Transverse colon (tissue), 4 donors: ENCODE measurements around the gene SEC14L2. TPM values are rescaled to one million over a fixed set of nuclear protein-coding genes. Genes with fewer than 3 reads are reported as not detected.

Experiments used
- DNase-seq: peaks from one replicate; pipeline ENCODE4 v3.0.0-alpha.2; 2019
- H3K27ac ChIP-seq, 4 donors: fragments of 200-600 bp; sonication (generic); 2 replicates each; pipeline ENCODE4 v1.5.1; 2016 to 2018; ENCODE audit warnings: inconsistent platforms in 4 of 4
- H3K27me3 ChIP-seq: fragments of 200-600 bp; sonication (generic); 2 replicates; pipeline ENCODE4 v1.5.1; 2017; ENCODE audit warnings: inconsistent platforms
- H3K36me3 ChIP-seq, 4 donors: fragments of 200-600 bp; sonication (generic); 2 replicates each; pipeline ENCODE4 v1.5.1; 2017 to 2019; ENCODE audit warnings: inconsistent platforms in 4 of 4
- H3K4me1 ChIP-seq, 4 donors: fragments of 200-600 bp; sonication (generic); 2 replicates each; pipeline ENCODE4 v1.5.1; 2017 to 2020; ENCODE audit warnings: inconsistent platforms in 4 of 4
- H3K4me3 ChIP-seq, 4 donors: fragments of 200-600 bp; sonication (generic); 1 replicate in 1 of 4; 2 replicates in 3 of 4; pipeline versions ENCODE4 v1.5.1 to v1.6.1; 2017 to 2019; ENCODE audit warnings: inconsistent platforms in 4 of 4
- H3K9me3 ChIP-seq, 2 donors: fragments of 200-600 bp; sonication (generic); 2 replicates each; pipeline ENCODE4 v1.5.1; 2017 to 2019; ENCODE audit warnings: inconsistent platforms in 2 of 2
- CTCF ChIP-seq, 5 experiments: fragments of 200-600 bp in 3 of 5; fragments of 450-650 bp in 2 of 5; sonication (generic) in 3 of 5; IDR thresholded peaks; 1 replicate in 2 of 5; 2 replicates in 3 of 5; pipeline ENCODE4 v1.5.1; 2016 to 2017; ENCODE audit warnings: antibody characterized with exemption in 5 of 5, inconsistent platforms in 3 of 5, mild to moderate bottlenecking in 2 of 5, moderate library complexity in 1 of 5
- EP300 ChIP-seq: sonication (generic); formaldehyde crosslinking; IDR thresholded peaks from one replicate; pipeline ENCODE4 v1.6.1; 2017; ENCODE audit warnings: antibody characterized with exemption, low read depth
- POLR2A ChIP-seq: fragments of 450-650 bp; IDR thresholded peaks from one replicate; pipeline ENCODE4 v1.6.1; 2016; ENCODE audit warnings: antibody characterized with exemption, mild to moderate bottlenecking, moderate library complexity
- POLR2AphosphoS5 ChIP-seq, 3 donors: sonication (generic); formaldehyde crosslinking; IDR thresholded peaks; one replicate each; pipeline ENCODE4 v1.6.1; 2016; ENCODE audit warnings: antibody characterized with exemption in 3 of 3
- WGBS, 2 donors: methylation state at CpG; one replicate each; pipeline ENCODE4 v1.1.5; 2018; ENCODE audit warnings: low coverage in 1 of 2; 5-methylcytosine and 5-hydroxymethylcytosine counted together
- in situ Hi-C, 4 donors: fragments of 200-750 bp; cut with MboI; loops; one replicate each; pipeline versions ENCODE4 v1.15.0 to v1.15.1; 2017; ENCODE audit warnings: low sequenced_read_pairs in 3 of 4, low pct_ligation_motif_present in 1 of 4, low pct_unique_long_range_greater_than_20kb in 1 of 4
- intact Hi-C: fragments of 100-400 bp; cut with DNase I; formaldehyde crosslinking; loops from one replicate; pipeline ENCODE4 v1.15.1; 2023; ENCODE audit warnings: low total_unique reads
- total RNA-seq, 4 donors: library from RNA; depleted of rRNA; stranded (reverse); fragments of >200 nt; gene quantifications; one replicate each; pipeline ENCODE4 v1.1.0, GENCODE V29; 2016

The SEC14L2 gene
- total RNA-seq, 4 donors from 2014 or later, result 2.2 to 5.5 (median 4.5) TPM; not detected in 1

GRCh38 chr22:30381264-30381663 is 15.6 kb upstream of the SEC14L2 start:
- intact Hi-C loops, result loop anchor here (10.0 kb wide), 1 partner anchor 276 kb away; no protein-coding TSS in a partner anchor

GRCh38 chr22:30382340-30382739 is 14.5 kb upstream of the SEC14L2 start:
- WGBS, 2 donors, result 91 to 100% methylated on average over 2 to 5 of the region's 5 CpGs
- H3K27me3 ChIP-seq, result no peaks in the 10 kb centered on the region
- in situ Hi-C loops, result loop anchor here (10.0 to 25.0 kb wide), 6 partner anchors 95 to 278 kb away; partner anchors contain the start of genes CASTOR1 (in 2 of the 4) and OSM (in 1 of the 4)
- no peaks in the 10 kb centered on the region for H3K36me3 ChIP-seq
- no peak for DNase-seq
- no peak overlapping the region for H3K27ac ChIP-seq
- H3K4me3 ChIP-seq, result no peak overlapping the region
- H3K9me3 ChIP-seq, result no peaks in the 10 kb centered on the region
- intact Hi-C loops, result loop anchor here (10.0 kb wide), 1 partner anchor 278 kb away; no protein-coding TSS in a partner anchor
- H3K4me1 ChIP-seq, result peaks cover 6 to 11% (median 8%) of the 10 kb centered on the region in 4 donors
- TF ChIP-seq POLR2A (no peak), EP300 (no peak)

More at GRCh38 chr22:30381264-30381663, 15.6 kb upstream of the SEC14L2 start:
- DNase-seq, result no peak
- 89% methylated on average over 11 of the region's 12 CpGs; no CpG with 5 or more reads in 1 of the 2 donors for WGBS, 2 donors
- Histone ChIP-seq H3K36me3 (no peaks in the 10 kb centered on the region), H3K27ac (no peak overlapping the region), H3K4me3 (no peak overlapping the region), H3K9me3 (no peaks in the 10 kb centered on the region), H3K27me3 (no peaks in the 10 kb centered on the region), H3K4me1 (peaks cover under 1 to 5% (median 2%) of the 10 kb centered on the region in 4 donors)
- in situ Hi-C loops, result loop anchor here (10.0 to 25.0 kb wide), 6 partner anchors 94 to 276 kb away; partner anchors contain the start of genes CASTOR1 (in 2 of the 4) and OSM (in 1 of the 4)
- TF ChIP-seq POLR2A (no peak), POLR2AphosphoS5 (IDR thresholded peaks at IDR 0.05) (no peak), EP300 (no peak), CTCF (IDR thresholded peaks at IDR 0.05) (no peak)

GRCh38 chr22:30383061-30383460 is 13.8 kb upstream of the SEC14L2 start:
- H3K9me3 ChIP-seq, result no peaks in the 10 kb centered on the region
- intact Hi-C loops, result loop anchor here (10.0 kb wide), 1 partner anchor 278 kb away; no protein-coding TSS in a partner anchor
- no peak for TF ChIP-seq POLR2AphosphoS5 (IDR thresholded peaks at IDR 0.05)
- no peak for TF ChIP-seq CTCF (IDR thresholded peaks at IDR 0.05)
- no peak for TF ChIP-seq POLR2A
- no peak for TF ChIP-seq EP300
- DNase-seq, result no peak
- peaks cover 6 to 14% (median 11%) of the 10 kb centered on the region in 4 donors for H3K4me1 ChIP-seq
- no peaks in the 10 kb centered on the region for H3K27me3 ChIP-seq
- H3K36me3 ChIP-seq, result no peaks in the 10 kb centered on the region
- in situ Hi-C loops, result loop anchor here (10.0 to 25.0 kb wide), 6 partner anchors 96 to 278 kb away; partner anchors contain the start of genes CASTOR1 (in 2 of the 4) and OSM (in 1 of the 4)
- no peak overlapping the region for H3K4me3 ChIP-seq
- H3K27ac ChIP-seq, result no peak overlapping the region
- 67% methylated on average over 3 of the region's 3 CpGs; no CpG with 5 or more reads in 1 of the 2 donors for WGBS, 2 donors

- no peak for DNase-seq
- TF ChIP-seq EP300 (no peak), POLR2AphosphoS5 (IDR thresholded peaks at IDR 0.05) (no peak), POLR2A (no peak), CTCF (IDR thresholded peaks at IDR 0.05) (no peak)
- peaks cover 6 to 14% (median 11%) of the 10 kb centered on the region in 4 donors for H3K4me1 ChIP-seq
- H3K27me3 ChIP-seq, result no peaks in the 10 kb centered on the region
- no peak overlapping the region for H3K27ac ChIP-seq
- in situ Hi-C loops, result loop anchor here (10.0 to 25.0 kb wide), 6 partner anchors 99 to 281 kb away; partner anchors contain the start of genes CASTOR1 (in 2 of the 4) and OSM (in 1 of the 4)
- H3K9me3 ChIP-seq, result no peaks in the 10 kb centered on the region
- intact Hi-C loops, result loop anchor here (10.0 kb wide), 1 partner anchor 281 kb away; no protein-coding TSS in a partner anchor
- H3K4me3 ChIP-seq, result no peak overlapping the region
- no peaks in the 10 kb centered on the region for H3K36me3 ChIP-seq
- 94% methylated on average over 10 of the region's 10 CpGs; no CpG with 5 or more reads in 1 of the 2 donors for WGBS, 2 donors
Observed at GRCh38 chr22:30385942-30386341, 10.9 kb upstream of the SEC14L2 start.
